Vein endothelial cell (primary cell): ENCODE measurements around the gene MIXL1. TPM values are rescaled to one million over a fixed set of nuclear protein-coding genes. Genes with fewer than 3 reads are reported as not detected.

Source experiments
- total RNA-seq: library from RNA; depleted of rRNA; stranded (reverse); fragments of >200 nt; gene quantifications from 2 replicates; pipeline ENCODE4 v1.2.3, GENCODE V29; 2012

Gene MIXL1
- 0.10 TPM in 1 of 2 replicates, not detected in the other for total RNA-seq

GRCh38 chr1:226223157-226223785, at the start of gene MIXL1:
MIXL1 (plus strand) TSS chr1:226223664; CDS start chr1:226223682, 18 bp downstream.

DNA sequence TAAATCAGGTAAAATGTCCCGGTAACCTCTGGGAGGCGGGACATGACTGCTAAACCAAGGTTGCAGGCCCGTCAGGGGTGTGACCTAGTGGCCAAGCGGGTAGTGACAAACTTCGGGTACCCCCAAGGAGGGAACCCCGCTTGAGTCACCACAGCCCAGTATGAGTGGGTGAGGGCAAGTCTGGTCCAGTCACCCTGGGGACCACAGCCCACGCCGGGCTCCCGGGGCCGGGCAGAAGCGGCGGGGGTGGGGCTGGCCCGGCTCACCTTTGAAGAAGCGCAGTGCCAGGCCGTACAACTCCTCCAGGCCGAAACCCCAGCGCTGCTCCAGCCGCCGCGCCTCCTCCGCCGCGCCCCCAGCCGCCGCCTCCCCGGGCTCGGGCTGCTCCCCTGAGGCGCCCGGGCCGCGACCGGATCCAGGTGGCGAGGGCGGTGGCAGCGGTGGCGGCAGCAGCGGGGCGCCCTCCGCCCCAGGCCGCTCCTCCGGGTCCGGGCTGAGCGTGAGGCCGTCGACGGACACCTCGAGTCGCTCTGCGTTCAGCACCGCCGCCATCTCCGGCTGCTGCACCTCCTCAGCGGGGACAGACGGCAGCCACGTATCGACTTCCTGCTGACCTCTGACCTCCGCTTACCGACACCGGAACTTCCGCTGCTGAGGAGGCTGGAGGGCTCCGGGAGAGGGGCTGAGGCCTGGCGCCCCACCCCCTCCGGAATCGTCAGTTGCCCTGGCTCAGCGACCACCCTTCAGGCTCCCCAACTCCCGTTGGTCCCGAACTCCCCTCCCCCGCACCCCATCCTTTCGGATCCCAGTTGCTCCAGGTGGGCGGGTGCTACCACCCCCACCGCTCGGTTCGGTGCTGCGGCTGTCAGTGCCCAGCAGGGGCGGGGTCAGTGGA, 37.1 kb upstream of the MIXL1 start, which contains the start of gene ACBD3:
ACBD3 (minus strand) TSS at position 618 of the 895 bp plus-strand sequence; CDS start at position 552, 66 bp downstream.

Other genes starting within 250 kb of the MIXL1 start
- gene SDE2, start 224.3 kb upstream of the MIXL1 start, total RNA-seq: 21.2 and 24.1 TPM in 2 replicates
- 233 and 273 TPM in 2 replicates for gene H3-3A, start 160.9 kb upstream of the MIXL1 start, total RNA-seq
- gene ACBD3, start 36.9 kb upstream of the MIXL1 start, total RNA-seq: 36.3 and 38.7 TPM in 2 replicates
- 3.9 and 9.1 TPM in 2 replicates for gene LIN9, start 85.5 kb downstream of the MIXL1 start, total RNA-seq
- 76.4 and 118 TPM in 2 replicates for gene PARP1, start 184.4 kb downstream of the MIXL1 start, total RNA-seq